PC-3 (cell line): ENCODE data around the gene THADA. TPM values are rescaled to one million over a fixed set of nuclear protein-coding genes. Genes with fewer than 3 reads are reported as not detected.

Source experiments
- ATAC-seq: fragments of 200-7000 bp; cut with Tn5 transposase; 2 replicates; pipeline ENCODE4 v1.9.1; 2020; ENCODE audit warnings: mild to moderate bottlenecking, moderate library complexity
- BruUV-seq: library from RNA; stranded (reverse); fragments of 400-500 nt; replicated peaks from 2 replicates; lab custom pipeline; 2021; lab: Mats Ljungman, UMichigan
- CTCF ChIA-PET: fragments of 300-600 bp; sonication (Branson Sonifier 250); formaldehyde crosslinking; loops from one replicate; lab custom pipeline; 2022; ENCODE audit warnings: antibody characterized with exemption; lab: Charles Lee
- POLR2A ChIA-PET: fragments of 300-600 bp; sonication (Branson Sonifier 250); formaldehyde crosslinking; loops from one replicate; lab custom pipeline; 2022; ENCODE audit warnings: antibody characterized with exemption; ENCODE audit not compliant: unreplicated experiment; lab: Charles Lee
- DNase-seq: peaks from one replicate; pipeline ENCODE4 v3.0.0-alpha.2; 2015
- H2AFZ ChIP-seq: fragments of 300-600 bp; sonication (generic); 2 replicates; pipeline ENCODE4 v1.6.0; 2016; ENCODE audit warnings: antibody characterized with exemption, low read length
- H3F3A ChIP-seq: fragments of 300-600 bp; sonication (generic); one replicate; pipeline ENCODE4 v1.6.0; 2017; ENCODE audit warnings: antibody characterized with exemption, low read length, control low read depth, mild to moderate bottlenecking; ENCODE audit not compliant: unreplicated experiment
- H3K27ac ChIP-seq: fragments of 300-600 bp; sonication (generic); 2 replicates; pipeline ENCODE4 v1.5.1; 2016; ENCODE audit warnings: mild to moderate bottlenecking, low read length
- H3K27me3 ChIP-seq: fragments of 300-600 bp; sonication (generic); 2 replicates; pipeline ENCODE4 v1.6.1; 2016; ENCODE audit warnings: low read length, mixed read lengths
- H3K36me3 ChIP-seq: fragments of 300-600 bp; sonication (generic); 2 replicates; pipeline ENCODE4 v1.6.1; 2016; ENCODE audit warnings: low read depth, mixed run types, low read length, mixed read lengths
- H3K4me1 ChIP-seq: fragments of 300-600 bp; sonication (generic); 2 replicates; pipeline ENCODE4 v1.5.1; 2016; ENCODE audit warnings: low read length; ENCODE audit not compliant: insufficient read depth
- H3K4me2 ChIP-seq: fragments of 300-600 bp; sonication (generic); 2 replicates; pipeline ENCODE4 v1.6.0; 2016; ENCODE audit warnings: low read length
- H3K4me3 ChIP-seq: fragments of 300-600 bp; sonication (generic); 2 replicates; pipeline ENCODE4 v1.5.1; 2016; ENCODE audit warnings: mild to moderate bottlenecking, low read length, mixed read lengths
- H3K79me2 ChIP-seq: fragments of 300-600 bp; sonication (generic); 2 replicates; pipeline ENCODE4 v1.6.1; 2017; ENCODE audit warnings: low read length, mixed read lengths
- H3K9ac ChIP-seq: fragments of 300-600 bp; sonication (generic); 2 replicates; pipeline ENCODE4 v1.6.0; 2016; ENCODE audit warnings: mild to moderate bottlenecking, low read length
- H3K9me2 ChIP-seq: fragments of 300-600 bp; sonication (generic); replicated peaks from 2 replicates; pipeline ENCODE4 v1.6.1; 2016; ENCODE audit warnings: mixed run types, low read length, mixed read lengths
- H3K9me3 ChIP-seq: fragments of 300-600 bp; sonication (generic); 2 replicates; pipeline ENCODE4 v1.6.1; 2016; ENCODE audit warnings: low read length, mixed read lengths
- H4K20me1 ChIP-seq: fragments of 300-600 bp; sonication (generic); 2 replicates; pipeline ENCODE4 v1.6.1; 2016; ENCODE audit warnings: low read length, mixed read lengths
- CTCF ChIP-seq: fragments of 300-600 bp; sonication (generic); conservative IDR thresholded peaks from 2 replicates; pipeline ENCODE4 v1.5.1; 2017; ENCODE audit warnings: antibody characterized with exemption, low read depth, mild to moderate bottlenecking, low read length
- EZH2 ChIP-seq: fragments of 300-600 bp; sonication (generic); IDR thresholded peaks from one replicate; pipeline ENCODE4 v1.6.1; 2017; ENCODE audit warnings: antibody characterized with exemption, mild to moderate bottlenecking, low read length; ENCODE audit not compliant: unreplicated experiment
- EZH2phosphoT487 ChIP-seq: fragments of 300-600 bp; sonication (generic); IDR thresholded peaks from 2 replicates; pipeline ENCODE4 v1.6.1; 2018; ENCODE audit warnings: mild to moderate bottlenecking, antibody characterized with exemption, low read length, borderline replicate concordance
- intact Hi-C: fragments of 100-400 bp; cut with micrococcal nuclease; formaldehyde crosslinking; loops from 2 replicates; pipeline ENCODE4 v1.9.0; 2023
- total RNA-seq: library from RNA; depleted of rRNA; stranded (reverse); fragments of >200 nt; gene quantifications from 2 replicates; pipeline ENCODE4 v1.2.3, GENCODE V29; 2014; rRNA removed

The THADA gene
- total RNA-seq, 1 experiment from 2014 or later, result 33.6 TPM

- Histone ChIP-seq H3K4me3 (no peak overlapping the region), H3K27ac (peak overlapping the region; percentile 81), H3K36me3 (no peaks in the 10 kb centered on the region), H3K4me2 (peak overlapping the region; percentile 13), H3K27me3 (no peaks in the 10 kb centered on the region), H3F3A (no peaks in the 10 kb centered on the region), H3K9ac (peak overlapping the region; percentile 34), H2AFZ (no peak overlapping the region), H4K20me1 (no peaks in the 10 kb centered on the region), H3K4me1 (peaks cover 37% of the 10 kb centered on the region), H3K9me3 (no peaks in the 10 kb centered on the region), H3K9me2 (no peaks in the 10 kb centered on the region), H3K79me2 (no peaks in the 10 kb centered on the region)
- CTCF ChIA-PET, result no interaction called here
- POLR2A ChIA-PET, result no interaction called here
- intact Hi-C loops, result no loop called here
- no peak for TF ChIP-seq EZH2
- no peak for TF ChIP-seq EZH2phosphoT487
- TF ChIP-seq CTCF, result no peak
- no TSS peak for BruUV-seq
- ATAC-seq (peak; percentile 87), DNase-seq (peak; percentile 96)
Observed at GRCh38 chr2:43184339-43184895, 411.4 kb downstream of the THADA start.

GRCh38 chr2:43183743-43184142, 412.1 kb downstream of the THADA start:
- Histone ChIP-seq H3K27ac (peak overlapping the region; percentile 64), H3K4me1 (peaks cover 42% of the 10 kb centered on the region), H3F3A (no peaks in the 10 kb centered on the region), H3K4me3 (no peak overlapping the region), H3K4me2 (0 out of 2 replicates have a peak overlapping the region, but pooled peaks have one; percentile 13), H3K9ac (peak overlapping the region; percentile 5; the same call in 1 of the 2 replicates), H3K9me3 (no peaks in the 10 kb centered on the region), H3K27me3 (no peaks in the 10 kb centered on the region), H4K20me1 (no peaks in the 10 kb centered on the region), H2AFZ (no peak overlapping the region), H3K79me2 (no peaks in the 10 kb centered on the region), H3K36me3 (no peaks in the 10 kb centered on the region), H3K9me2 (no peaks in the 10 kb centered on the region)
- BruUV-seq, result no TSS peak
- POLR2A ChIA-PET, result no interaction called here
- intact Hi-C loops, result no loop called here
- CTCF ChIA-PET, result no interaction called here
- DNase-seq (no peak), ATAC-seq (no peak)
- no peak for TF ChIP-seq CTCF
- no peak for TF ChIP-seq EZH2
- no peak for TF ChIP-seq EZH2phosphoT487

GRCh38 chr2:43180897-43181296, 414.9 kb downstream of the THADA start:
- POLR2A ChIA-PET, result interaction anchor here (0.6 kb wide), 2 partner anchors 80 to 318 kb away, joined by 3 read pairs; no protein-coding TSS in a partner anchor
- Histone ChIP-seq H3K4me1 (peaks cover 54% of the 10 kb centered on the region), H3K4me3 (no peak overlapping the region), H3K4me2 (peak overlapping the region; percentile 38), H3K79me2 (no peaks in the 10 kb centered on the region), H3K9me3 (no peaks in the 10 kb centered on the region), H3F3A (no peaks in the 10 kb centered on the region), H4K20me1 (no peaks in the 10 kb centered on the region), H2AFZ (no peak overlapping the region), H3K9me2 (no peaks in the 10 kb centered on the region), H3K9ac (peak overlapping the region; percentile 47), H3K36me3 (no peaks in the 10 kb centered on the region), H3K27ac (peak overlapping the region; percentile 76), H3K27me3 (no peaks in the 10 kb centered on the region)
- CTCF ChIA-PET, result no interaction called here
- BruUV-seq, result no TSS peak
- intact Hi-C loops, result no loop called here
- ATAC-seq (peak; percentile 27), DNase-seq (peak; percentile 79)
- TF ChIP-seq EZH2 (no peak), EZH2phosphoT487 (no peak), CTCF (no peak)

Other genes starting within 250 kb of the THADA start
- 1.9 and 2.7 TPM in 2 replicates for gene PLEKHH2, start 41.2 kb upstream of the THADA start, total RNA-seq
- gene C1GALT1C1L, start 80.4 kb upstream of the THADA start, total RNA-seq, result not detected in 2 replicates
- 10.8 and 17.7 TPM in 2 replicates for gene DYNC2LI1, start 178.0 kb upstream of the THADA start, total RNA-seq
- gene ABCG5, start 242.8 kb upstream of the THADA start, total RNA-seq, result not detected in 2 replicates
- gene ABCG8, start 242.9 kb upstream of the THADA start, total RNA-seq, result not detected in 2 replicates